AG09319 (cell line): ENCODE data around the gene MCAM.

Experiments
- DNase-seq: peaks from one replicate; pipeline ENCODE4 v3.0.0-alpha.2; 2010; ENCODE audit warnings: low read depth; ENCODE audit errors: extremely low read depth
- TF ChIP-seq, protein P1 (sequence below): IDR thresholded peaks from 2 replicates; pipeline ENCODE4 v1.5.1; 2011; ENCODE audit warnings: low read depth, mild to moderate bottlenecking, inconsistent platforms, low read length, moderate library complexity

The MCAM gene

DNA sequence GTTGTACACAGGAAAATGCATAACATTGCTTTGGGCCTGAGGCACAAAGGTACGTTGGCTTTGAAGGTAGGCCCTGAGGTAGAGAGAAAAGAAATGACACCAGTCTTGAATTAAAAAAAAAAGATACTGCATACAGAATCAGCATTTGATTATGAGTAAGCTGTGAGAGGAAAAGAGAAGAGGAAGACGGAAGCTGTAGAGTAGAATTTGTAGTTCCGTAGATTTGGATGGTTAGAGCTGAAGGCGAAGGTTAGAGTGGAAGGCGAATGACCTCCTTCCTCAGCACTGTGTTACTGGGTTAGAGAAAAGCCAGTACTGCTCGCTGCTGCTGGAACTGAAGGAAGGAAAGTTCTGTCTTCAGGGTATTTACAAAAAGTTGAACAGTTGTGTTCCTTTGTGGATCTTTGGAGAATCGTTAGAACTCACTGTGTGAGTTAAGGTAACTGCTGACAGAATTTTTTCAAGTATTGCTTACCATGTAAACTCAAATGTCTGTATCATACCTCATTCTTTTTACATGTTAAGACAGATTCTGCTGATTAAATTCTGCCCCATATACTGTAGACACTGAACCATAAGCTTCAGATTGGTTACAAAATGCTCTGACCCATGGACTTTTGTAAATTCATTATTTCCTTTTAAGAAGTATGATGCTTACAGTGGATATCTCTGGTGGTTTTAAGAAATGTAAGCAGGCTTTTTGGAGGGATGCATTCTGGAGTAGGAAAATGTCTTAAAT, 50.2 kb downstream of the MCAM start:
- TF ChIP-seq, protein P1, sequence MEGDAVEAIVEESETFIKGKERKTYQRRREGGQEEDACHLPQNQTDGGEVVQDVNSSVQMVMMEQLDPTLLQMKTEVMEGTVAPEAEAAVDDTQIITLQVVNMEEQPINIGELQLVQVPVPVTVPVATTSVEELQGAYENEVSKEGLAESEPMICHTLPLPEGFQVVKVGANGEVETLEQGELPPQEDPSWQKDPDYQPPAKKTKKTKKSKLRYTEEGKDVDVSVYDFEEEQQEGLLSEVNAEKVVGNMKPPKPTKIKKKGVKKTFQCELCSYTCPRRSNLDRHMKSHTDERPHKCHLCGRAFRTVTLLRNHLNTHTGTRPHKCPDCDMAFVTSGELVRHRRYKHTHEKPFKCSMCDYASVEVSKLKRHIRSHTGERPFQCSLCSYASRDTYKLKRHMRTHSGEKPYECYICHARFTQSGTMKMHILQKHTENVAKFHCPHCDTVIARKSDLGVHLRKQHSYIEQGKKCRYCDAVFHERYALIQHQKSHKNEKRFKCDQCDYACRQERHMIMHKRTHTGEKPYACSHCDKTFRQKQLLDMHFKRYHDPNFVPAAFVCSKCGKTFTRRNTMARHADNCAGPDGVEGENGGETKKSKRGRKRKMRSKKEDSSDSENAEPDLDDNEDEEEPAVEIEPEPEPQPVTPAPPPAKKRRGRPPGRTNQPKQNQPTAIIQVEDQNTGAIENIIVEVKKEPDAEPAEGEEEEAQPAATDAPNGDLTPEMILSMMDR: no peak
- DNase-seq: no peak

DNA sequence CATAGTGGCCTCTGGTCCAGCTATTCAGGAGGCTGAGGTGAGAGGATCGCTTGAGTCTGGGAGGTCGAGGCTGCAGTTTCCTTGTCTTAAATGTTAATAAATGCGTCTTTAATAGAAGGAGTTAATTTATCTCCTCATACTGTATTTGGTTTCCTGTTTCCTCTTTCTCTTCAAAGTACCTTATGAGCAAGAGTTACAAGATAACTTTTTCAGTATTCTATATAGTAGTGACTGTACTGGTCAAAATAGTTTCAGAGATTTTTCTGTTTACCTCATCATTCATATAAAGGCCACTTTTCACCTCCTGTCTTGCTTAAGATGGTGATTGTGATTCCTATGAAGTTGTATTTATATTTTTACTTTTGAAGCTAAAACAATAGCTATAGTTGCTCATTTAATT, 50.9 kb downstream of the MCAM start:
- TF ChIP-seq, protein P1: no peak
- no peak for DNase-seq

DNA sequence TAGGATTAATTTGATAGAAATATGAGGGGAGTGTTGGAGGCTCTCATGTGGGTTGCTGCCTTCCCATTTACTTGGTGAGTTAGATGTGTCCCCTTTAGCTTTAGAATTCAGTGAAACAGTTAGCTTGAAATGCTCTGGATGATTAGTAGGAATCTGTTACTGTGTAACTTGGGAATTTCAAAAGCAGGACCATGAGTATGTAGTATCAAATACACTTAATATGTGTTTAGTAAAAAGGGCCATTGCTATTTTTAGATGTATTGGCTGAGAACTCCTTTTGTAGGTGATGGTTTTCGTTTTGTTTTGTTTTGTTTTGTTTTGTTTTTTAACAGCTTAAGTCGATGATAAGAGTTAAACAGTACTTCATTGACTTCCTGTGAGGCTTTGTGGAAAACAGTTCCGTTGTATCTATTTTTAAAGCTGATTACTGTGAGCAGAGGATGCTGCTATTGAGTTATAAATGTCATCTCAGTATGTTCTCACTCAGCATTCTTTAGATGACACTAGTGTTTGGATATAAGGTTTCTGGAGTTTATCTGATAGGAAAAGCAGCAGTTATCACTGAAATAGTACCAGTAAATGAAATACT, 53.5 kb downstream of the MCAM start:
- TF ChIP-seq, protein P1: no peak
- no peak for DNase-seq

DNA sequence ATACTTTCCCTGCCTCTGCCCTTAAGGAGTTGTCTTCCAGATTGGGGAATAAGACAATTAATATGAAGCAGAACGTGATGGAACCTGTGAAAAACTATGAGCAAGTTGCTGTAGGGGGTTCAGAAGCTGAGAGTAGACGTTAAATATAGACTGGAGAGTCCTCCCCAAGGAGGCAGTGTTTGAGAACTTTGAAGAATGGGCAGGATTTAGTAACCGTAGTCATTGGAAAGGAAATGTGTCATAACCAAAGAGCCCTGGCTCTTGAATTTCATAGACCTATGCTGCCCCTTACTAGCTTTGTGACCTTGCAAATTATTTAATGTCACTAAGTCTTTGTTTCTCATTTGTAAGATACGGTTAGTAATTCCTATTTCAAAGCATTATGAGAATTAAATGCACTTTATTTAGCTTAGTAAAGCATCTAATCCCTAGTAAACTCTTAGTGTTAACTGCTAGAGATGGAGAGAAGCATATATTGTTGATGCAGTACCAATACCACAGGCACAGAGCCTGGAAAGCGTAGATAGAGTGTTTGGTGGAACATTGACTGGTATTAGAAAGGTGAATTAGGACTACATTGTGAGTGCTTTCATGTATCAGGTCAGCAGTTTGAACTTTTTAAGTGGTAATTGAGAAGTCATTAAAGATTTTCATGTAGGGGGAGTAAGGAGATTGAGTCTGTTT, 54.1 kb downstream of the MCAM start:
- DNase-seq: no peak
- TF ChIP-seq, protein P1: no peak

DNA sequence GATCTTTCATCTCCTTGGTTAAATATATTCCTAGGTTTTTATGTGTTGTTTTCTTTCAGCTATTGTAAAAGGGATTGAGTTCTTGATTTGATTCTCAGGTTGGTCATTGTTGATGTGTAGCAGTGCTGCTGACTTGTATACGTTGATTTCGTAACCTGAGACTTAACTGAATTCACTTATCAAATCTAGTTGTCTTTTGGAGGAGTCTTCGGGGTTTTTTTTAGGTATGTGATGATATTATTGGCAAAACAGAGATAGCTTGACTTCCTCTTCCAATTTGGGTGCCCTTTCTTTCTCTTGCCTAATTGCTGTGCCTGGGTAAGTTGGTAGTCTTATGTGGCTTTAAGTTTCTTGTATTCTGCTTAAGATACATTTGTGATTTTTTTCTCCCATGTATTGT, 57.9 kb downstream of the MCAM start:
- no peak for DNase-seq
- TF ChIP-seq, protein P1: no peak
